GM12872 (cell line): ENCODE data around the gene LRCH4.

Experiments
- TF ChIP-seq, protein P1 (sequence below): IDR thresholded peaks from 3 replicates; pipeline ENCODE4 v1.5.1; 2011; ENCODE audit warnings: low read depth, mild to moderate bottlenecking, low read length, moderate library complexity; ENCODE audit not compliant: insufficient read depth

Gene LRCH4

DNA sequence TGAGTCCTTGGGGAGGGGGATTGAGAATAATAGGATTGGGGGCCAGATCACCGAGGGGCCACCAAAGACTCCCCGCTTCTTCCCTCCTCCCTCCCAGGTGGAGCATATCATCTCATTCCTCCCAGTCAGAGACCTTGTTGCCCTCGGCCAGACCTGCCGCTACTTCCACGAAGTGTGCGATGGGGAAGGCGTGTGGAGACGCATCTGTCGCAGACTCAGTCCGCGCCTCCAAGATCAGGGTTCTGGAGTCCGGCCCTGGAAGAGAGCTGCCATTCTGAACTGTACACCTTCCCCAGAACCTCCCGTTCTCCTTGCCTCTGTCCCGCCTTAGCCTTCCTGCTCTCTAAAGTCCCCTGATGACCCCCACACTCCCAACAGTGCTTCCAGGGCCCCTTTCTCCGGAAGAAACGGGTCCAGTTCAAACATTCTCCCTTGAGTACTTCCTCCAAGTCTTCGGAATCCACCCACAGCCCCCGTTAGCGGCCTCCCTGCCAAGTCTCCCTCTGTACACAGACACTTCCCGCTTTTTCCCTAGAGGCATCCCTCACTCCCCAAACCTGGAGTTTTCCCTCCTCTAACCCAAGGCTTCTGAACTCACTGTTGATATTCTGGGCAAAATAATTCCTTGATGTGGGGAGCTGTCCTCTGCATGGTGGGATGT, 4.3 kb upstream of the LRCH4 start:
- TF ChIP-seq, protein P1, sequence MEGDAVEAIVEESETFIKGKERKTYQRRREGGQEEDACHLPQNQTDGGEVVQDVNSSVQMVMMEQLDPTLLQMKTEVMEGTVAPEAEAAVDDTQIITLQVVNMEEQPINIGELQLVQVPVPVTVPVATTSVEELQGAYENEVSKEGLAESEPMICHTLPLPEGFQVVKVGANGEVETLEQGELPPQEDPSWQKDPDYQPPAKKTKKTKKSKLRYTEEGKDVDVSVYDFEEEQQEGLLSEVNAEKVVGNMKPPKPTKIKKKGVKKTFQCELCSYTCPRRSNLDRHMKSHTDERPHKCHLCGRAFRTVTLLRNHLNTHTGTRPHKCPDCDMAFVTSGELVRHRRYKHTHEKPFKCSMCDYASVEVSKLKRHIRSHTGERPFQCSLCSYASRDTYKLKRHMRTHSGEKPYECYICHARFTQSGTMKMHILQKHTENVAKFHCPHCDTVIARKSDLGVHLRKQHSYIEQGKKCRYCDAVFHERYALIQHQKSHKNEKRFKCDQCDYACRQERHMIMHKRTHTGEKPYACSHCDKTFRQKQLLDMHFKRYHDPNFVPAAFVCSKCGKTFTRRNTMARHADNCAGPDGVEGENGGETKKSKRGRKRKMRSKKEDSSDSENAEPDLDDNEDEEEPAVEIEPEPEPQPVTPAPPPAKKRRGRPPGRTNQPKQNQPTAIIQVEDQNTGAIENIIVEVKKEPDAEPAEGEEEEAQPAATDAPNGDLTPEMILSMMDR, result no peak

GRCh38 chr7:100589341-100589947, 3.5 kb upstream of the LRCH4 start:
- TF ChIP-seq, protein P1, result no peak

GRCh38 chr7:100588438-100588837, 2.5 kb upstream of the LRCH4 start:
- TF ChIP-seq, protein P1, result peak; percentile 57

GRCh38 chr7:100586266-100587025, 517 bp upstream of the LRCH4 start, which contains the start of gene FBXO24:
FBXO24 (plus strand) TSS chr7:100586328; CDS start chr7:100586626, 298 bp downstream.
- TF ChIP-seq, protein P1, result no peak

DNA sequence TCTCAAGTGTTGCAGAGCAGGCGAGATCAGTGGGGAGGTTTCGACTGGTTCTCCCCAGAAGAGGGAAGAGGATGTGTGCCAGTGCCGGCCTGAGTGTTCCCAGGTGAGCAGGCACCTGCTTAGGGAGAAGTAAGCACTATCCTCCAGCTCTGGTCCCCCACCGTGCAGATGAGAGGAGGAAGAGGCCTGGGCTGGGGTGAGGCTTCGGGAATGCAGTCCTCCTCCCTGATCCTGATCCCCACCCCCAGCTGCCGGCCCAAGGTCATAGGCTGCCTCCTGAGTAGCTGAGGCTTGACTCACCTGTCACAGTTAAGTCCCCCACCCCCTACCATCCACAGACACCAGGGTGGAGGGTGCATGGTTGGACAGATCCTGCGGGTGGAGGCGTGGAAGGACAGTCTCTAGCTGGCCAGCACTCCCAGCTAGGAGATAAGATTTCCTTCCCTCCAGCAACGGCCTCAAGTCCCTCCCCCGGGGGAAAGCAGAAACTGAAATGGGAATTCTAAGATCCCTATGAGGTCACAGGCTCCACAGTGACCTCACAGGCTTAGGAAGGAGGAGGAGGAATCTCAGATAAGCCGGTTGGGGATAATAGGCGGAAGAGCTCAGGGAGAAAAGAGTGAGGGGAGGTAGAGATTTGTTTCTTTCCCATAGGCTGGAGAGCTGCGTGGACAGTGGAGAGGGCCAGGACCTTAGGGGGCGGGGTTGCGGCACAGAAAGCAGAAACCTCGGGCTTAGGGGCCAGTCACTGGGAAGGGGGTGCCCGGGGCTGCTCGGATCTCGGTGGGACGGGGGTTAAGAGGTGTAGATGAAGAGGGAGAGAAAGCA, 1.0 kb downstream of the LRCH4 start:
- TF ChIP-seq, protein P1, result no peak

DNA sequence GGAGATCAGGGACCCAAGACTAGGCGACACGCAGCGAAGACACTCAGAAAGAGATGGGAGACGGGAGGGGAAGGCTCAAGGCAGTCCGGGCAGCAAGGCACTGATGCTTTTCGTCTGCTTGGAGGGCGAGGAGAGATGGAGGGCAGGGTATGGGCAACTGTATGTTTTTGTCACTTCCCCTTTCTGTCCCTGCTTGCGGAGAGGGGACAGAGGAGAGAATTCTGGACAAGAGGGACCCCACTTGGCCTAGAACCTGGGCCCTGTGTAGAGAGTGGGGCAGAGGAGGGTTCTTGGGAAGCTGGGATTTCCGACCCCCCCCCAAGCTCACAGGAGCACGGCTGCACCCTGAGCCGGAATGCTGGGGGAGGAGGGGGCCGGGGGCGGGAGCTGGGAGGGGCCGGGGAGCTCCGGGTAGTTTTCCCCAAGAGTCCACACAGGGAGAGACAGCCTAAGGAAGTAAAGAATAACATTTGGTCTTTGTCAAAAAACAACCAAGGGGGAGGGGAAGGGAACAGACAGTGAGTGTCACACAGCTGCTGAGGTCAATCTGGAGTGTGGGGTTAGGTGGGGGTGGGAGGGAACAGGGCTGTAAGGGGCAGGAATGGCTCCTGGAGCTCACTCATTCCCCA, 1.8 kb downstream of the LRCH4 start:
- TF ChIP-seq, protein P1, result no peak
